HepG2 (cell line): ENCODE results near the gene PRB3. TPM values are rescaled to one million over a fixed set of nuclear protein-coding genes. Genes with fewer than 3 reads are reported as not detected.

Source experiments
- ATAC-seq: fragments of 200-7000 bp; cut with Tn5 transposase; 3 replicates; pipeline ENCODE4 v1.9.1; 2020; ENCODE audit warnings: mild to moderate bottlenecking, moderate library complexity
- Bru-seq: library from RNA; stranded (reverse); fragments of 400-500 nt; gene quantifications from one replicate; lab custom pipeline; 2021; lab: Mats Ljungman, UMichigan
- BruChase-seq, 2 experiments: library from RNA; stranded (reverse); fragments of 400-500 nt; gene quantifications; one replicate each; lab custom pipeline; 2021; lab: Mats Ljungman, UMichigan
- BruUV-seq: library from RNA; stranded (reverse); fragments of 400-500 nt; replicated peaks from 2 replicates; lab custom pipeline; 2021; lab: Mats Ljungman, UMichigan
- CTCF ChIA-PET: fragments of 300-600 bp; formaldehyde crosslinking; extraction: SDS; loops from one replicate; lab custom pipeline; 2021; ENCODE audit warnings: low total read pairs, inconsistent platforms, low intra/inter-chr PET ratio; lab: Yijun Ruan, JAX
- POLR2A ChIA-PET: fragments of 350-600 bp; sonication (Branson Sonifier 250); formaldehyde crosslinking; loops from one replicate; lab custom pipeline; 2020; ENCODE audit warnings: antibody characterized with exemption, inconsistent platforms; lab: Yijun Ruan, JAX
- DNase-seq: peaks from one replicate; pipeline ENCODE4 v3.0.0-alpha.2; 2015; ENCODE audit warnings: low spot score
- FAIRE-seq: peaks from 3 replicates; lab custom pipeline; 2011; peaks lifted over from hg19 to GRCh38; lab: Jason Lieb, UNC
- H2AFZ ChIP-seq: one replicate; pipeline ENCODE4 v1.6.1; 2011; ENCODE audit warnings: low read length, inconsistent platforms
- H3K27ac ChIP-seq: fragments of 300-600 bp; 3 replicates; pipeline ENCODE4 v1.8.0; 2011; ENCODE audit warnings: mixed run types, mild to moderate bottlenecking, mixed read lengths, low read length, inconsistent platforms; ENCODE audit not compliant: insufficient read depth; ENCODE audit errors: extremely low read length
- H3K27me3 ChIP-seq, 2 experiments: fragments of 200-600 bp in 1 of 2; 2 replicates in 1 of 2; 3 replicates in 1 of 2; pipeline versions ENCODE4 v1.6.0 to v1.8.0; 2011; ENCODE audit warnings: low read length in 2 of 2, mild to moderate bottlenecking in 2 of 2, moderate library complexity in 2 of 2, inconsistent platforms in 1 of 2; ENCODE audit not compliant: insufficient read depth in 2 of 2, control insufficient read depth in 1 of 2
- H3K36me3 ChIP-seq, 2 experiments: fragments of 200-600 bp in 1 of 2; replicated peaks in 1 of 2; 2 replicates in 1 of 2; 3 replicates in 1 of 2; pipeline versions ENCODE4 v1.5.1 to v1.8.0; 2011; ENCODE audit warnings: low read length in 2 of 2, inconsistent platforms in 1 of 2; ENCODE audit not compliant: insufficient read depth in 2 of 2, control insufficient read depth in 1 of 2
- H3K4me1 ChIP-seq: 2 replicates; pipeline ENCODE4 v1.5.1; 2012; ENCODE audit warnings: low read length, inconsistent platforms; ENCODE audit not compliant: insufficient read depth
- H3K4me2 ChIP-seq: 2 replicates; pipeline ENCODE4 v1.6.0; 2011; ENCODE audit warnings: low read depth, low read length, inconsistent platforms
- H3K4me3 ChIP-seq, 3 experiments: fragments of 200-600 bp in 1 of 3; sonication (generic), shearing (Covaris generic) in 1 of 3; replicated peaks in 1 of 3; 2 replicates each; pipeline ENCODE4 v1.5.1; 2011 to 2016; ENCODE audit warnings: low read length in 3 of 3, inconsistent platforms in 2 of 3, low read depth in 2 of 3, mild to moderate bottlenecking in 2 of 3, control low read depth in 1 of 3, mixed read lengths in 1 of 3; ENCODE audit not compliant: insufficient read depth in 1 of 3
- H3K79me2 ChIP-seq: one replicate; pipeline ENCODE4 v1.6.1; 2011; ENCODE audit warnings: low read length, inconsistent platforms; ENCODE audit not compliant: insufficient read depth
- H3K9ac ChIP-seq: 2 replicates; pipeline ENCODE4 v1.6.0; 2011; ENCODE audit warnings: mild to moderate bottlenecking, low read depth, low read length, inconsistent platforms; ENCODE audit not compliant: insufficient read depth
- H3K9me3 ChIP-seq: 2 replicates; pipeline ENCODE4 v1.5.1; 2012; ENCODE audit warnings: mild to moderate bottlenecking, low read length
- H4K20me1 ChIP-seq: 2 replicates; pipeline ENCODE4 v1.6.0; 2011; ENCODE audit warnings: inconsistent platforms, mild to moderate bottlenecking, low read length, moderate library complexity; ENCODE audit not compliant: insufficient read depth
- CHD2 ChIP-seq: IDR thresholded peaks from 2 replicates; pipeline ENCODE4 v1.6.1; 2011; ENCODE audit warnings: low read depth, low read length, improper control_type of control experiment
- TP53 ChIP-seq: sonication (generic); formaldehyde crosslinking; conservative IDR thresholded peaks from 2 replicates; pipeline ENCODE4 v1.4.0; 2020; ENCODE audit warnings: missing genetic modification reagents
- ZNF598 ChIP-seq: sonication (generic); formaldehyde crosslinking; IDR thresholded peaks from 2 replicates; pipeline ENCODE4 v1.5.1; 2020; ENCODE audit warnings: mild to moderate bottlenecking, missing genetic modification reagents, borderline replicate concordance
- ZNF816 ChIP-seq: sonication (generic); formaldehyde crosslinking; IDR thresholded peaks from 2 replicates; pipeline ENCODE4 v1.8.0; 2022; ENCODE audit warnings: missing genetic modification reagents, mild to moderate bottlenecking, borderline replicate concordance
- WGBS: methylation state at CpG from one replicate; pipeline ENCODE4 v1.1.6; 2017; ENCODE audit warnings: low lambda C conversion rate; 5-methylcytosine and 5-hydroxymethylcytosine counted together
- in situ Hi-C: cut with HindIII; loops from 2 replicates; pipeline ENCODE4 v1.10.0; 2017; ENCODE audit warnings: low pct_unique_long_range_greater_than_20kb; ENCODE audit not compliant: extremely low pct_ligation_motif_present
- intact Hi-C: fragments of 100-400 bp; cut with micrococcal nuclease; formaldehyde crosslinking; loops from one replicate; pipeline ENCODE4 v1.10.0; 2022; ENCODE audit not compliant: unreplicated experiment
- long read RNA-seq, 2 experiments: library from RNA in 1 of 2; library from polyadenylated mRNA in 1 of 2; stranded (forward) in 1 of 2; unstranded in 1 of 2; transcript quantifications; one replicate each; pipeline ENCODE4 v2.0.0, GENCODE V29; 2019 to 2022
- polyA minus RNA-seq, 3 experiments: library from RNA; depleted of rRNA, polyadenylated mRNA; stranded (reverse); fragments of >200 nt; gene quantifications; 2 replicates each; pipeline ENCODE4 v1.2.3, GENCODE V29; 2011; ENCODE audit warnings: low replicate concordance in 1 of 3
- polyA plus RNA-seq, 8 experiments: library from polyadenylated mRNA; depleted of rRNA in 3 of 8; stranded (reverse) in 7 of 8; unstranded in 1 of 8; fragments of >200 nt; fragmentation: Illumina TruSeq in 4 of 8; extraction: Trizol in 4 of 8; gene quantifications; 2 replicates each; pipeline versions ENCODE4 v1.2.1 to v1.2.3, GENCODE V29; 2011 to 2016; ENCODE audit warnings: low read depth in 4 of 8, missing spikeins in 1 of 8, mixed read lengths in 1 of 8; ENCODE audit not compliant: insufficient read depth in 1 of 8
- total RNA-seq, 5 experiments: library from RNA; depleted of rRNA; stranded (reverse); fragments of >200 nt; fragmentation: Illumina TruSeq; extraction: Trizol; gene quantifications; 2 replicates each; pipeline ENCODE4 v1.2.3, GENCODE V29; 2016; ENCODE audit warnings: low read depth in 1 of 5
- TF ChIP-seq, protein P1 (sequence below): sonication (generic); formaldehyde crosslinking; IDR thresholded peaks from 2 replicates; pipeline ENCODE4 v1.4.0; 2020; ENCODE audit warnings: missing genetic modification reagents

The PRB3 gene
- not detected in 2 replicates for total RNA-seq (2016; rRNA removed; fragmentation: Illumina TruSeq; extraction: Trizol)
- not detected in 2 replicates for total RNA-seq (2016; cell fraction: cytosol; rRNA removed; fragmentation: Illumina TruSeq; extraction: Trizol; ENCODE audit: low read depth)
- total RNA-seq (2016; cell fraction: insoluble cytoplasmic fraction; rRNA removed; fragmentation: Illumina TruSeq; extraction: Trizol): not detected in 2 replicates
- total RNA-seq (2016; cell fraction: membrane; rRNA removed; fragmentation: Illumina TruSeq; extraction: Trizol): not detected in 2 replicates
- total RNA-seq (2016; cell fraction: nucleus; rRNA removed; fragmentation: Illumina TruSeq; extraction: Trizol): not detected in 2 replicates
- not detected in 2 replicates for polyA plus RNA-seq (2011; rRNA removed)
- polyA plus RNA-seq (2011; cell fraction: cytosol; rRNA removed): not detected in 2 replicates
- not detected in 2 replicates for polyA plus RNA-seq (2011; cell fraction: nucleus; rRNA removed)
- polyA plus RNA-seq (2012): not detected in 2 replicates
- not detected in 2 replicates for polyA plus RNA-seq (2016; cell fraction: cytosol; fragmentation: Illumina TruSeq; extraction: Trizol; ENCODE audit: low read depth)
- 0.43 TPM in 1 of 2 replicates, not detected in the other for polyA plus RNA-seq (2016; cell fraction: insoluble cytoplasmic fraction; fragmentation: Illumina TruSeq; extraction: Trizol; ENCODE audit: low read depth)
- not detected in 2 replicates for polyA plus RNA-seq (2016; cell fraction: membrane; fragmentation: Illumina TruSeq; extraction: Trizol; ENCODE audit: low read depth)
- polyA plus RNA-seq (2016; cell fraction: nucleus; fragmentation: Illumina TruSeq; extraction: Trizol; ENCODE audit: insufficient read depth, low read depth): not detected in 2 replicates
- not detected in 2 replicates for polyA minus RNA-seq (2011; rRNA and poly(A)+ RNA removed; ENCODE audit: low replicate concordance)
- polyA minus RNA-seq (2011; cell fraction: cytosol; rRNA and poly(A)+ RNA removed): not detected in 2 replicates
- polyA minus RNA-seq (2011; cell fraction: nucleus; rRNA and poly(A)+ RNA removed): not detected in 2 replicates
- not detected for Bru-seq, nascent RNA
- not detected for BruChase-seq, experiment 1, labeled RNA remaining after a 6-hour chase
- BruChase-seq, experiment 2, labeled RNA remaining after a 2-hour chase: not detected
- long read RNA-seq, experiment 1, partial matches to known transcripts: 0 of 1 reads
- long read RNA-seq, experiment 1, other reads (novel, unspliced or antisense): 1 of 1 reads
- long read RNA-seq, experiment 2, partial matches to known transcripts: 0 of 1 reads
- long read RNA-seq, experiment 2, other reads (novel, unspliced or antisense): 1 of 1 reads

DNA sequence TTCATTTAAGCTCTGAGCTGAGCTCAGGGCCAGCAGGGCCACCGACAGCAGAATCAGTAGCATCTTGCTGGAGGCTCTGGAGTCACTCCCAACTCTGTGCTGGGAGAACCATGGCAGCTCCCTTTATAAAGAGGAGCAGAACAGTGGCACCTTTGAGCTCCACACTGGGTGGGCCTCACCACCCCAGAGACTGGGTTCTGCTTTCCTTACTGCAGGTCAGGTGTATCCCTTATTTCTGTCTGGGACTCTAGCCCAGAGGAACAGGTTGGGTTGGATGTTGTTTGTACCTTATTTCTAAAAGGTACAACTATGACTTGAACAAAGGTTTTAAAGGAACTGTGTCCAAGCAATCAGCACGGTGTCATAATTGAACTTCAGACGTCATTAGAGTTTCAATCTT is at the start of gene PRB3:
Gene PRB3 (minus strand): TSS at position 101 of the 400 bp plus-strand sequence. CDS start 38 bp downstream, at position 63.
- Histone ChIP-seq H3K4me1 (no peaks in the 10 kb centered on the region), H3K4me3 (no peak within 1 kb of the TSS), H4K20me1 (no peaks in the 10 kb centered on the region), H3K79me2 (no peaks in the 10 kb centered on the region), H3K9ac (no peak within 1 kb of the TSS), H3K9me3 (no peaks in the 10 kb centered on the region), H2AFZ (no peak within 1 kb of the TSS), H3K4me2 (no peak within 1 kb of the TSS), H3K27ac (no peak within 1 kb of the TSS), H3K36me3 (no peaks in the 10 kb centered on the region), H3K27me3 (no peaks in the 10 kb centered on the region)
- DNase-seq (no peak), ATAC-seq (no peak), FAIRE-seq (no peak)
- 0% methylated on average over 3 of the region's 3 CpGs for WGBS
- BruUV-seq: no TSS peak
- POLR2A ChIA-PET: no interaction called here
- intact Hi-C loops (no loop called here), in situ Hi-C loops (no loop called here)
- CTCF ChIA-PET: no interaction called here
- TF ChIP-seq TP53 (no peak), CHD2 (no peak), ZNF598 (CRISPR knock-in tag) (no peak), ZNF816 (CRISPR knock-in tag) (no peak)
- TF ChIP-seq, protein P1, sequence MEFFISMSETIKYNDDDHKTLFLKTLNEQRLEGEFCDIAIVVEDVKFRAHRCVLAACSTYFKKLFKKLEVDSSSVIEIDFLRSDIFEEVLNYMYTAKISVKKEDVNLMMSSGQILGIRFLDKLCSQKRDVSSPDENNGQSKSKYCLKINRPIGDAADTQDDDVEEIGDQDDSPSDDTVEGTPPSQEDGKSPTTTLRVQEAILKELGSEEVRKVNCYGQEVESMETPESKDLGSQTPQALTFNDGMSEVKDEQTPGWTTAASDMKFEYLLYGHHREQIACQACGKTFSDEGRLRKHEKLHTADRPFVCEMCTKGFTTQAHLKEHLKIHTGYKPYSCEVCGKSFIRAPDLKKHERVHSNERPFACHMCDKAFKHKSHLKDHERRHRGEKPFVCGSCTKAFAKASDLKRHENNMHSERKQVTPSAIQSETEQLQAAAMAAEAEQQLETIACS: no peak
